Fibroblast of skin of back (primary cell): ENCODE measurements around the gene ANGPTL8.
A peak's percentile ranks its signal among the peaks of the same experiment; 100 is the strongest.

Experiments
- DNase-seq: peaks from one replicate; pipeline ENCODE4 v3.0.0-alpha.2; 2013

ANGPTL8 gene

DNA sequence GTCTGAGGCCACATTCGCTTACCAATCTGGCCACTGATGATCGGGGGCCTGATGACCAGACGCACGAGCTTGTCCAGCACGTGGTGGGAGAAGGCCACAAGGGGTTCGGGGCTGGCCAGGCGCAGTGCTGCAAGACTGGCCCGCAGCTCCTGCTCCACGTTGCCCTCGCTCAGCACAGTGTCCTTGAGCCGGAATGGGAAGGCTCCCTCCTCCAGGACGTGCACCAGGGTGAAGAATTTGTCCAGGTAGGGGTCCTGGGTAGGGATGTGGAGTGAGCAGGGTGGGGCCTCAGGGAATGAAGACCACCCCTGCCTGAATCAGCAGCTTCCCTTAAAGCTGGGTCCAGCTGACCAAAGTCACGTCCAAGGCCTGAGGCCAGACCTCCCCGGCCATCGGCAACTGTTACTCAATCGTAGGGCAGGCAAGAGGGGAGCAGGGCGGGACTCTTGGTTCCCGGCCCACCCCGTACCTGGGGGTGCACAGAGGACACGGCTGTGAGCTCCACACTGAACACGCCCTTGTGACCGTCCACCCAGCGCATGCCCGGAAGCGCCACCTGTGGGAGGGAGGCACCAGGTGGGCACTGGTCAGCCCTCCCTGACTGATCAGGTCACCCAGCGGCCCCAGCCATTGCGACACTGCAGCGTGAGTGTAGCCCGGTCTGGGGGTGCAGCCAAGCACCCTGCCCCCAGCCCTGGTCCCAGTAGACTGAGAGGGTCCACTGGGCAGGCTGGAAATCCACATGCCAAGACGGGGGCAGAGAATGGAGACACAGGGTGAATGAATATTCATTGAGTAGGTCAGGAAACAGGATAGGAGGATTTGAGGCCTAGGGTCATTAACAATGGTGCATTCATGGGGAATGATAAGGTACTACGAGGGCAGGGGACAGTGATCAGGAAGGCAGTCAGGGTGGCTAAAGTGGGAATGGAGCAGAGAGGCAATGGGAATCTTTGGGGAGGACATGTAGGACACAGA lies 2.8 kb upstream of the ANGPTL8 start:
- no peak for DNase-seq

DNA sequence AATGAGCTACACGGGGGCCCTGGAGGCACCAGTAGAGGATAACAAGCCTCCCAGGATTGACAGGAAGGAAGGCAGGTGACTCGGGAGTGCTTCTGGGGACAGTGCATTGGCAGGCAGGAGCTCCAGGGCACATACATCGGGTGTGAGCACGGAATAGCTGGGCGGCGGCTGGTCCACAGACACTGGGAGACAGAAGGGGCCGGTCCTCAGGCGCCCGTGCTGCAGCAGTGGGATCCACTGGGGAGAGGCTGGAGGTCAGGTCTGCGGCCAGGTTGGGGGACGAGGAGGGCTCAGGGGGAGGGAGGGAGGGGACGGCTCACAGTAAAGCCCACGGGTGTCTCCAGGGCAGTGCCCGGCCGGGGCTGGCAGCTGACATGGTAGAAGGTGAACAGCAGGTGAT lies 2.1 kb upstream of the ANGPTL8 start:
- no peak for DNase-seq

DNA sequence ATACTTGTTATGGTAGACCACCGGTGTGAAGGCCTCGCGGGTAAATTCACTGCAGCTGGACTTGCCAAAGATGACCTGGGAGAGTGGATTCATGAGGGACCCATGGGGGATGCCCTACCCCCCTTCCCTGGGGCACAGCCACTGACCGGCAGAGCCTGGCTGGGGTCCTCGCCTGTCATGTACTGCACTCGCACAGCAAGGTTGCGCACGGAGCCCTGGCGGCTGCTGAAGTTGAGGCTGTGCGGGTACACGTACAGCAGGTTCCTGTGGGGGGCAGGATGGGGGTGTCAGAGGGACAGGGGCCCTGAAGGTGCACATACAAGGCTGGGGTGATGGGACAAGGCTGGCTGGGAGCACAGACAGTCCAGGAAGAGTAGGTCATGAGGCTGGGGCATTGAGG lies 1.4 kb upstream of the ANGPTL8 start:
- no peak for DNase-seq

DNA sequence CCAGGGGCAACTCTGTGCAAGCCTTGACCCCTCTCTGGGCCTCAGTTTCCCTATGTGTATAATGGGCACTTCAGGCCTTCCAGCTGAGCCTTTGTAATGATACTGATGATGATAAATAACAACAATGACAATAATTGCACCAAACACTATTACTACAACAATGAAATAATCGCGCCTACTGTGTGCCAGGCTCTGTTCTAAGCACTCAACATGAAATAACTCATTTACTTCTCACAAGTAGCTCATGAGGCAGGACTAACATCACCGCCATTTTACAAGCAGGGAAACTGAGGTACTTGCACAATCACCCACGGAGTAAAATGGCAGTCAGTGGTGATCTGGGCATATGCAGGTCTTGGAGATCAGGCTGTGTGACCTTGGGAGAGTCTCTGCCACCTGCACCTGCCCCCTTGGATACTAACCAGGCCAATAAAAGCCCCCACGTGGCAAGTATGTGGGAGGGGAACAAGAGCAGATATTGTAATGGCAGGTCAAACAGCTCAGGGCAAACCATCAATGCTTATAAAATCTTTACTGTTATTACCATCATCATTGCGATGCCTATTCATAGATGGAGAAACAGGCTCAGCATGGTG lies 540 bp upstream of the ANGPTL8 start:
- DNase-seq, result no peak

DNA sequence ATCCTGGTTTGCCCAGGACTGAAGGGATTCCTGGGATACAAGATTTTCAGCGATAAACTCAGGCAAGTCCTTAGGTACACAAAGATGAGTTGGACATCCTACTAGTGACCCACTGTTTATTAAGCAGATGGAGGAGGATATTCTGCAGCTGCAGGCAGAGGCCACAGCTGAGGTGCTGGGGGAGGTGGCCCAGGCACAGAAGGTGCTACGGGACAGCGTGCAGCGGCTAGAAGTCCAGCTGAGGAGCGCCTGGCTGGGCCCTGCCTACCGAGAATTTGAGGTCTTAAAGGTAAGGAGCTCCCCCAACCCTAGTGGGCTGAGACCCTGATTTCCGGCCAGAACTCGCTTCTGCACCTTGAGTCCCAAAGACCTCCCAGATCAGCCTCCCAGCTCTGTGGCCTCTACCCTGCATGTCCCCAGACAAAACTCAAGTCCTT lies 607 bp downstream of the ANGPTL8 start:
- no peak for DNase-seq

DNA sequence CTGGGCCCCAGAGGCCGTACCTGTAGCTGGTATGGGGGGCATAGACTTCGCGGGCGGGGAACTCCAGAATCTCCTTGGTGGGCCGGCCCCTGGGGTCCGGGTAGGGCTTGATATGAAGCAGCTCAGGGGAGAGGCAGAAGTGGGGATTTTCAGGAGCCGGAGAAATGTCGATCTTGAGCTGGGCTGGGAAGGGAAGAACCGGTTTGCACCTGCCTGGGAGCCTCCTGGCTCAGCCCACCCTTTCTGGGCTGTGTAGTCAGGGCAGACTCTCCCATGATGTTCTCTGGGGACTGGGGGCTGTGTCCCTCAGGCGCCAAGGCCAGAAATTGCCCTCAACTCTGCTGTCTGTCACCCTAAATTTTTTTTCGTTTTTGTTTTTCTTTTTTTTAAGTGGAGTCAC lies 2.6 kb downstream of the ANGPTL8 start:
- no peak for DNase-seq

DNA sequence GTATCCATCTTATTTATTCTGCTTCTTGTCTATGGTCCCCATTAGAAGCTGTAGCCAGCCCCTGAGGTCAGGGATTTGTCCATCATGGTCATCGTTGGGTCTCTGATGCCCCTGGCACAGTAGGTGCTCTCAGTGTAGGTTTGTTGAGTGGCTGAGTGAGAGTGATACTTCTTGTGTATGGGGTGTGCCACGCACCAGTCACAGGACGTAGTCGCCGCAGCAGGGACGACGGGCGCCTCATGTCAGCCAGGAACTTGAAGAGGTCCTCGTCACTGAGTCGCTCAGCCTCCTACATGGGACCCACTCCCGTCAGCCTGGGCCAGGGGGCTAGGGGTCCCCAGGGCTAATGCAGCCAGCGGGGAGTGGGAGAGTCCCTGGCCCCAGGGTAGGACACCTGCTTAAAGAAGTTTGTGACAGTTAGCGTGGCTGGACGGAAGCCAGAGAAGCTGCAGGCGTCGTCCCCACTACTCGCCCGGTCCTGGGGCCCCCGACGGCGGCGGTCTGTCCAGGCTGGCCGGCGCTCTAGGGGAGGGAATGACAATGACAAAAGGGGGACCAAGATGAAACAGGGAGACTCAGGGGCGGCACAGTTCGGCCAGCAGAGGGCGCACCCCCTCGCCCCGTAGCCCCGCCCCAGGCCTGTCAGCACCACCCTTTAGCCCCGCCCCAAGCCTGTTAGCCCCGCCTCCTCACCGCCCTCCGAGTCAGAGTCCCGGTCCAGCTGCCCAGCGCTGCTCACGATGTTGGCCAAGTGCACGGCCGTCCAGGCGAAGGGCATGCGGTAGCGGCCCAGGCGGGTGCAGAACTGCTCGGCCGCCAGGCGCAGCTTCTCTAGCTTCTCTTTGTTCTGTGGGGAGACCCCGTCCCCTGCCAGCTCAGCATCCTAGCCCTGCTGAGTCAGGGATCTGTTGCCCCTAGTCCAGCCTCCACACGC lies 3.7 kb downstream of the ANGPTL8 start:
- DNase-seq, result peak; percentile 61

DNA sequence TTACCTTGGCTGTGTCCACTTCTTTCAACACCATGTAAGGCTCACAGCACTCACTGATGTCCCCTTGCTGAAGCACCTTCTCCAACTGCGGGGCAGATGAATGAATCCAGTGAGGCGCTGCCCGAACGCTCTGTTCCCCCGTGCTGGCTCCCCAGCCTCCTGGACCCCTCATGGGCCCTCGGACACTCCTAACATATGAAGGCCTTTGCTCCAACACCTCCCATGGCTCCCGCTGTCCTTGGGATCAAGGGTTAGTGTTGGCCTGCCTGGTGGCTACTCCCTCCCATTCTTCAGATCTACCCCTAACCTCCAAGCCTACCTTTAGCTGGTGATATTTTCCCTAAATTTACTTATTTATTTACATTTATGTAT lies 4.4 kb downstream of the ANGPTL8 start:
- DNase-seq, result no peak

DNA sequence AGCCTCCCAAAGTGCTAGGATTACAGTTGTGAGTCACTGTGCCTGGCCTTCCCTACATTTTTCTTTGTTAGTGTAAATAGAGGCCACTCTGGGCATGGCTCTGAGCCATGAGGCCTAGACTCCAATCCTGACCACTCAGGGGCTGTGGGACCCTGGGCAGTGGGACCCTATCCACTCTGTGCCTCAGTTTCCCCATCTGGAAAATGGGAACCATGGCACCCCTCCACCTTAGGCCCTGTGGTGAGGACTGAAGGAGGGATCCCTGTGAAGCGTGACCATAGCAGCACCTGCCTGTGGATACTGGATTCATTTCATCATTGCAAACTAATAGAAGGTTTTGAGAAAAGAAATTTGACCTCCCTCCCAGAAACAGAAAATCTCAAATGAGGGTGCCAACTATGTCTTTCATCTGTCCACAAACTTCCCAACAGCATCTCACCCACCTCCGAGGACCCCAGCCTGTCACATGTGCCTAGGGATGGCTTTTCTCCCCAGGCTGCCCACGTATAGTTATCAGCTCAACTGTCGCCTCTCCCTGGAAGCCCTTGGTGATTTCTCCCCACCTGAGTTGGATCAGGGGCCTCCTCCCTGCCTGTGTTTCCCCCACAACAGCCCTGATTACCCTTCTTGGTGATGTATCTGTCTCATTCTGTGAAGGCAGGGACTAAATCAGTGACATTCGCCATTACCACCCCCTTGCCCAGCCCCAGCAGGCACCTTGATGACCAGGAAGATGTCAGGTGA lies 5.6 kb downstream of the ANGPTL8 start:
- DNase-seq, result no peak

DNA sequence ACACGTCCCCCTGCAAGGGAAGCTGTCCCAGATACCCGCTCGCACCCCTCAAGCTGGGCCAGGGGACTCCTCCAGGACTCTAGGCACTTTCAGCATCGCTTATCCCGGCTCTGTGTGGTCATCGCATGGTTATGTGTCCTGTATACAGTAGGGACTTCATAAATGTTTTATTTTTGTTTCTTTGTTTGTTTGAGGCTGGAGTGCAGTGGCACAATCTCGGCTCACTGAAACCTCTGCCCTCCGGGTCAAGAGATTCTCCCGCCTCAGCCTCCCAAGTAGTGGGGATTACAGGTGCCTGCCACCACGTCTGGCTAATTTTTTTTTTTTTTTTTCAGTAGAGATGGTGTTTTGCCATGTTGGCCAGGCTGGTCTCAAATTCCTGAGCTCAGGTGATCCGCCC lies 7.5 kb downstream of the ANGPTL8 start:
- DNase-seq, result no peak

DNA sequence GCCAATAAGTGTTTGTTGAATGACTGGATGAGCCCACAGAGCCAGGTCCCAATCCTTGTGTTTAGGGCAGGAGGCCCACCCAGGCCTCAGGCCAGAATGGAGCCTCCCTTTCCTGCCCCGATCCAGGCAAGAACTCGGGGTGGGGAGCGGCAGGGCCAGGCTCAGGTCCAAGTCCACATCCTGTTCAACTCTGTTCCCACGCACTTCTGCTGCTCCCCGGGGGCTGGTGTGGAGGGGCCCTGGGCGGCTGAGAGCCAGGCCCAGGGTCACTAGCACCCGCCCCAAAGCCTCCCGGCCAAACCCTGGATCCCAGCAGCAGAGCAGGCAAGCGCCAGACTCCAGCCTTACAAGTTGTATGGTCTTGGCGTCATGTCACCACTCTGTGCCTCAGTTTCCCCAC lies 8.0 kb downstream of the ANGPTL8 start:
- no peak for DNase-seq

DNA sequence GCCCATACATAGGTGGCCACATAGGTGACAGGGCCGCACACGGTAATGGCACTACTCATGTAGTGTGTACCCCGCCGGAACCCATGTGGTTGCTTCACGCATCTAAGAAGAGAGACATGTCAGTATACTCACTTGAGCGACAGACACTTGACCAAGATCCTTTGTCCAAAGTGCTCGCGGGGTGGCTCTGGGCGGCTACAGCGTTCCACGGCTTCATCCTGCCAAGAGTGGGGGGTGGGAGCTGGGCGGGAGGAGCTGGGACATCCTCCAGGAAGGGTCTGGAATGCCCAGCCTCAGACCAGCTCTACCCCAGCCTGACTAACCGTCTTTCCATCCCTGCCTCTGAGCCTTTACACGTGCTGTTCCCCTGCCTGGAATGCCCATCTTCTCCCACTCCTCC lies 8.5 kb downstream of the ANGPTL8 start:
- DNase-seq, result no peak

DNA sequence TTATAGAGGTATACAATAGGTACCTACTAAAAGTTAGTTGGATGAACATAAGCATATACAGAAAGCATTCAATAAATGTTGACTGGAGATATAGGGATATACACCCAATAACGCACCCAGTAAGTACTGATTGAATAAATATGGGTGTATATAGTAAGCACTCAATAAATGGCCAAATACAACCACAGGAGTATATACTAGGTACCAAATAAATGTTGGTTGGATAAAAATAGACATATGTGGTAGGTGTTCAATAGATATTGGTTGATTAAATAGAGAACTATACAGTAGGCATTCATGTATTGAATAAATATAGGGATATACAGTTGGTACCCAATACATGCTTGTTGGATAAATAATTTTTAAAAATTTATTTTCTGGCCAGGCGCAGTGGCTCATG lies 9.4 kb downstream of the ANGPTL8 start:
- no peak for DNase-seq

DNA sequence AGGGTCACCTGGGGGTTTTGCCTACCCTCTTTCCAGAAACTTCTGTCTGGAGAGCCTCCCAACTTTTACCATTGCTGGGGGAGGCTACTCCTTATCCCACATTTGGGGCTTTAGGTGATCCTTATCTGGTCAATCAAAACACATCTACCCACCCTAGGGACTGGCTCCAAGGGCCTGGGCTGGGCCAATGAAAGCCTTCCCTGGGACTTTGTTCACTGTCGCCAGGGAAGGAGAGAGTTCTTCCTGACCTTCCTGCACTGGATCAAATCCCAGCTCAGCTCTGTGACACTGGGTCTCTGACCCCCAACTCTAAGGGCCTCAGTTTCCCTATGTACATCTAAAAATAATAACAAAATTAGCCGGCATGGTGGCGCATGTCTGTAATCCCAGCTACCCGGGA lies 11.8 kb downstream of the ANGPTL8 start:
- DNase-seq, result no peak

DNA sequence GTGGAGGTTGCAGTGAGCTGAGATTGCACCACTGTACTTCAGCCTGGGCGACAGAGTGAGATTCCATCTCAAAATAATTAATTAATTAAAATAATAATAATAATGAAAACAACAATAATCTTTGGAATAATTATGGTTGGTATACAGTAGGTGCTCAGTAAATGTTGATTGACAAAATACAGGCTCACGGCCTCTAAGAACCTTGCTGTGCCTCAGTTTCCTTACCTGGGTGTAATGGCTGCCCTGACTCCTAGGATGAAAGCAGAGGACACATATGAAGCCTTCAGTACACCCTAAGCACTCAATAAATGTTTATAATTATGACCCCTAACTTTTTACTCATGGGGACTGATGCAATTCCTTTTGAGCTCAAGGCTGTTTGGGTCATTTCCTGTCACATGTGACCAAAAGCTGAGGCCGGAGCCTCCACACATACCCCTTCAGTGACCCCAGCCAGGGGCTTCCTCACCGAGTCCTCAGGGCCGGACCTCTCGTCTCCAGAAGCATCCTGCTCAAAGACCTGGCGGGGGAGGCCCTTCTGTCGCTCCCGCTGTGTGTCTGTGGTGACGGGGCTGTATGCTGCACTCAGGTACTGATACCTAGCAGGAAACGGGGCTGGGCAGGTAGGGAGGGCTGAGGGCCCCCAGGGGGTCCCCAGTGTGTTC lies 12.4 kb downstream of the ANGPTL8 start:
- no peak for DNase-seq

DNA sequence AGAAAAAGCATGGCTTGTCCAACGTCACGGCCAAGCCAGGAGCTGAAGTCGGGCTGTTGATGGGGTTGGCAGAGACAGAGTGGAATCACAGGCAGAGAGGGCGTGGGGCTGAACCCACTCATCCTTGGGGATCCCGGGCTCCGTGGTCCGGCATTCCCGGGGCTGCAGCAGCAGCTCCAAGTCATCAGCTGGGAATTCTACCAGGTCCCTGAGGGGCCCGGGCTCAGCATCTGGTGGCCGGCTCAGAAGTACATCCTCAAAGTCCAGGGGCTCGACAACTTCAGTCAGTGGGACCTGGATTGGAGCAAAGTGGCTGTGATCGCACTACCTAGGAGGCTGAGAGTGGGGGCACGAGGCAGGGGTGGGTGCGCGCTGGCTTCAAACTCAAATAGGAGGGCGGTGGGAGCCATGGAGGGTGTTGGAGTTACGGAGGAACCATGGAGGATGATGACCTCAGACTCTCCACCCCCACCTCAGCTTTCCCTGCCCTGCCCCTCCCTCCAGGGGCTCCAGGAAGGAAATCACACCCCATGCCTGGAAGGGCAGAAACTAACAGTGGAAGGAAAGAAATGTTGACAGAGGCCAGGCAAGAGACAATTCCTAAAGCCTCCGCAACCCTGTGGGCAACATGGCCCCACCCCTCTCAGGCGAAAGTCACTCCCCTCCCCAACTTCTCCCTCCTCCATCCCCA lies 13.4 kb downstream of the ANGPTL8 start:
- DNase-seq, result no peak

DNA sequence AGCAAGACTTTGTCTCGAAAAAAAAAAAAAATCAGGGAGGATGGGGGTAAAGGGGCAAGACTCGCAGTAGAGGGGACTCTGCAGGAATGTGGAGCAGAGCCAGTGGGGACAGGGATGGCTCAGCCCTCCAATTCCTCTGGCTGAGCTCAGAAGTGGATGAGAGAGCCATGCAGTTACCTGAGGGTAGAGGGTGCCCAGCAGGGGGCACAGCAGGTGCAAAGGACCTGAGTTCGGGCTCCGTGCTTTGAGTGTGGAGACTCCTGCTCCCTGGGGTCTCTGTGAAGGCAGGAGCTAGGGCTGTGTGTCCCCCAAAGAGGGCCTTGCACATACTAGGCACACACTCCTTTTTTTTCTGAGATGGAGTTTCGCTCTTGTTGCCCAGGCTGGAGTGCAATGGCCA lies 15.2 kb downstream of the ANGPTL8 start:
- no peak for DNase-seq

DNA sequence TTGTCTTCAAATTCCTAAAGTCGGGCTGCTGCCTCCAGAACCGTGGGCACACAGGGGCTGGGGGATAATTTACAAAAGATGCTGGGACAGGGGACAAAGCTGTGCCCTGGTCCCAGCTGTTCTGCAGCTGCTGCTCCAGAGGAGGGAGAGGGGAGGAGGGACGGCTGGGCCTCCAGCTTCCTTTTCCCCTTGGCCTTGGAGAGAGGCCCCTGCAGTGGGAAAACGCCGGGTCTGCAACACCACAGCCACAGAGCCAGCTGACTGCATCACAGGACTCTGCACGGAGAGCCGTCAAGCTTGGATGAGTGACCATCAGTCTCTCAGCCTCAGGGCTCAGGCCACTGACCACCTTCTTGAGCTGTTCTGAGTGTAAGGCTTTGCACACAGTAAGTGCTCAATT lies 16.8 kb downstream of the ANGPTL8 start:
- no peak for DNase-seq

DNA sequence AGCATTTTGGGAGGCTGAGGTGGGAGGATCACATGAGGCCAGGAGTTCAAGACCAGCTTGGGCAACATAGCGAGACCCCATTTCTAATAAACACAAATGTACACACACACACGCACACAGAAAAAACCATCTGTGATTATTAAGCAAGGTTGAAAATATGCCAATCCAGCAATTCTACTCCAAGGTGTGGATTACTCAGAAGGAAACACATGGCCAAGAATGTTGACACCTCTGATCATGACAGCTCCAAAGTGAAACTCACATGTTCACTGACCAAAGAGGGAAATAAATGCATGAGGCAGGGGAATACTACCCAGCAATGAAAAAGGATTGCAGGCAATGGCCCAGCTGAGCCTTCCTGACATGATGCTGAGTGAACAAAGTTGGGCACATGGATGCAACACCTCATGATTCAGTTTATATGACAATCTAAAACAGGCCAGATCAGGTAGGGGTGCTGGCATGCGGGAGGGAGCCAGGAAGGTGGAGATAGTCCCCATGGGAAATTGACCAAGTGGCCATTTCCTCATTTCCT lies 18.5 kb downstream of the ANGPTL8 start:
- no peak for DNase-seq

DNA sequence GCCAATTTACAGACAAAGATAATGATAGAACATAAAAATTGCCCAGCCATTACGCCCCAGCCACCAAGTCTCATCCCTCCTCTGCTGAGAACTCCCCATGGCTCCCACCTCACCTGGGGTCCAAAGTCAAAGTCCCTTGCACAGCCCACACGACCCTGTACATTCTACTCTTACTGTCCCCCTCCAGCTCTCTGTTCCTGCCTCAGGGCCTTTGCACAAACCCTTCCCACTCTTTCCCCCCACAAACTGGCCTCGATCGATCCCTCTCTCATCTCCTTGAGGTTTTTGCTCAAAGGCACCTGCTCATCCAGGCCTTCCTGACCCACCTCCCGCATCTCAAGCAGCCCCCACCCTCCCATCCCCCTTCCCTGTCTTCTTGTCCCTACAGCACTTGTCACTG lies 21.6 kb downstream of the ANGPTL8 start:
- DNase-seq, result no peak

DNA sequence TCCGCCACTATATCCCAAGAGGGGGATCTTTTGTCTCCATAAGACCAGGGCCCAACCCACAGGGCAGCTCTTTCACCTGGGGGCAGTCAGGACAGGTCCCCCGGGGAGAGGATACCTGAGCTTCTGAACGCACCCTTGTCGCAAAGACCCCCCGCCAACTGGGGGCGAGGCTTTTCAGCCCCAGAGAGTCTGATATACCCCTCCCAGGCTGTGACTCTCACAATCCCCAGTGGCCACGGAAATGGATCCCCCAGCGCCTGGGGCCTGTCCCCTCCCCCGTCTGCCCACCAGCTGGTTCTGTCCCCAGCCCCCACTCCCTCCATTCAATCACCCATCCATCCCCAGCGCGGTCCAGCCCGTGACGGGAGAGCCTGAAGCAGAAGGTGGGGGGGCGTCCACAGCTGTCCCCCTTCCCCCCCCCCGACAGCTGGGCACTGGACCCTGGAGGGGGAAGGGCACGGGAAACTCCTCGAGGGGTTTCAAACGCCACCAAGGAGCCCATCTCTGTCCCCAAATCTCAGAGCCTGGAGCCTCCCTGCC lies 22.1 kb downstream of the ANGPTL8 start:
- DNase-seq, result no peak
